ENCODE data around the gene WDR27.

GRCh38 chr6:169617562-169617961 is 84.3 kb downstream of the WDR27 start:
- TF ChIP-seq CTCF (conservative IDR thresholded peaks at IDR 0.05; ENCODE audit: low read length) (no peak), EZH2phosphoT487 (IDR thresholded peaks at IDR 0.05; ENCODE audit: borderline replicate concordance) (no peak)

Data from Loucy (cell line).